Left lobe of liver (tissue), 2 donors: ENCODE results near the gene RAPGEF2. TPM values are rescaled to one million over a fixed set of nuclear protein-coding genes. Genes with fewer than 3 reads are reported as not detected.
"Not testable (repeated sequence)": the region's sequence is repeated elsewhere in the genome, so short reads cannot be mapped to it uniquely, and the experiment has no call there.

Experiments used
- ATAC-seq: fragments of 200-7000 bp; cut with Tn5 transposase; one replicate; pipeline ENCODE4 v1.9.1; 2020; ENCODE audit warnings: mild to moderate bottlenecking, moderate library complexity
- DNase-seq: peaks from one replicate; pipeline ENCODE4 v3.0.0-alpha.2; 2020; ENCODE audit warnings: low spot score
- total RNA-seq: library from RNA; stranded (reverse); gene quantifications from one replicate; pipeline ENCODE4 v1.2.1, GENCODE V29; 2021
- donor health status: DM: no; HTN: no; CAD: no; lungs with moderate emphysema.
- donor health status: DM: no; HTN: yes; CAD: no.

The RAPGEF2 gene
- total RNA-seq, 1 donor from 2014 or later, result 31.0 TPM

DNA sequence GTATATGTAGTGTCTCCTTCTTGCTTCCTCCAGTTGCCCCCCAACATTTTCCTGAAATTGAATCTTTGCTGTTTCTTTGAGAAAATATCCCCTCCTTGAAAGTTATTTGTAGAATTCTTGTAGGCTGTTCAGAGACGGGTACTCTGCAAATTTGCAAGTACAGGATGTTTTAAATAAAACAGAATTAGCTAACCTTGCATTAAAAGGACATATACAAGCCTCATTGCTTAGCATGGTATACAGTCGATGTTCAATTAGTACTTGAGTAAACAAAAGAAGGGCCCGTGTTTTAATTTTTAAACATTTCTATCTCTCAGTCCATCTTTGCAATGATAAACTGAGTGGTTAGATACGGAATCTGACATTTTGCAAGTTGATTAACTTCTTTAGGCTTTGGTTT lies 50.8 kb downstream of the RAPGEF2 start:
- ATAC-seq (no peak), DNase-seq (no peak)

DNA sequence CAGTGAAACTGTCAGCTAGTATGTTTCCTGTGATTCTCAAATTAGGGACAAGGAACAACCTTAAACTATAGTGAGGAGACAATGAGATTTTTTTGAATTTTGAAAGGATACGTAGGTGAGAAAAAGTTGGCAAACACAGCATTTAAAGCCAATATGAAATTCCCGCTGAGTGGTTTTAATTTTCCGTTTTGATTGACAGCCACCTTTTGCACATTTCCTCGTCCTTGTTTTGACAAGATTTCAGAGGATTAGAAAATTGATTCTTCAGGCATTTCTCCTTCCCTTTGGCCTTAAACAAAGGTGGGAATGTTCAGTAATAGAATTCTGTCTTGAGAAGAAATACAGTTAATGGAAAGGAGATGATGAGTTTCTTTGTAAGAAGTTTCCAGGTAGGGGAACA lies 52.2 kb downstream of the RAPGEF2 start:
- ATAC-seq (no peak), DNase-seq (no peak)

DNA sequence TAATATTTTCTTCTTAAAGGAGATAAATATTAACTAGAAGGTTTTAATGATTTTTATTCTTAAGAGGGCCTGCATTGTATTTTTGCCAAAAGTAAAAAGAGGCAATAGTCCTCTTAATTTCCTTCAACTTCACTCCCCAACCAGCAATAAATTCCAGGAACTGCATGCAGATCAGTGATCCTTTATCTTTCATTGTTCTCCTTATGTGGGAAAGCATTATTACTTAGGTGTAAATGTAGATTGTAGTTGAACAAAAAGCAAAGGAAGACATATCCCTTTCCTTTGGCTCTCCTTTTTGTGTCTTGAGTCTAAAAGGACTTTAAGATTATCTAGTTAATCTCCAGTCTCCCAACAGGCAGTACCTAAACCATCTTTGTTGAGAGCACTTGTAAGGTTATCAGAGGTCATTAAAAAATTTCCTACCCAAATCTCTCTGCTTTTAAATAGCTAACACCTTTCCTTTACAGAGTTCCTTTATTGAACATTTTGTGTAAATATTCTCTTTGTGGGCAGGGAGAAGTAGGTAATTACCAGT lies 55.3 kb downstream of the RAPGEF2 start:
- no peak for ATAC-seq
- DNase-seq, result no peak

DNA sequence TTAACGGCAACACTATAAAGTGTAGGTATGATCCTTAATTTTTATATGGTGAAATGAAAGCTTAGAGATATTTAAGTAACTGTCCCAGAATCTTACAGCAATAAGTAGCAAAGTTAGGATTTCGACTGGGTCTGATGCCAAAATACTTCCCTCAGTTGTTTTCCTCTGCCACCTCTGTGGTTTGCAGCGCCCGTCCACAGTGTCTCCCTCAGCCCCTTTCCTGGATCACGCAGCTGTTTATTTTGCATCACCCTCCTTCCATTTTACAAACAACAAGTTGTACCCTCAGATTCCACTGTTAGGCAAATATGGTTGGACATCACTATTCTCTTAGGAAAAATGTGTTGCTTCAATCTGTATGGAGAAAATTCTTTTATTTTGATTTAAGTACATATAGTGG lies 56.1 kb downstream of the RAPGEF2 start:
- ATAC-seq (no peak), DNase-seq (no peak)

DNA sequence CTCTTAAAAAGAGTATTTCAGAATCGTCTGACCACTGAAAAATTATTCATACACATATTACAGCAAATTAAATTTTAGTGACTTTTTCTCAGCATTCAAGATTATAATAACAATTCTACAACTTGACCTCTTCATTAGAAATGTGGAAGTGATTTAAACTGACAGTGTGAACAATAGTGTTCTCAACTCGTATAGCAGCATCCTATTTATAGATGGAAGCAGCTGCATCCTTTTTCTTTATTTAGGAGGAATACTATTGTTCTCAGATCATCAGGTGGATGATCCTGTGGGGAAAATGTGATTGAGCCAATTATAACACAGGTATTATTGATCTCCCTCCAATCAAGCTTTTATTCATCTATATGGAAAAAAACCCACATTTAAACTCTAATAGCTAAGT lies 56.7 kb downstream of the RAPGEF2 start:
- DNase-seq (no peak), ATAC-seq (no peak)

DNA sequence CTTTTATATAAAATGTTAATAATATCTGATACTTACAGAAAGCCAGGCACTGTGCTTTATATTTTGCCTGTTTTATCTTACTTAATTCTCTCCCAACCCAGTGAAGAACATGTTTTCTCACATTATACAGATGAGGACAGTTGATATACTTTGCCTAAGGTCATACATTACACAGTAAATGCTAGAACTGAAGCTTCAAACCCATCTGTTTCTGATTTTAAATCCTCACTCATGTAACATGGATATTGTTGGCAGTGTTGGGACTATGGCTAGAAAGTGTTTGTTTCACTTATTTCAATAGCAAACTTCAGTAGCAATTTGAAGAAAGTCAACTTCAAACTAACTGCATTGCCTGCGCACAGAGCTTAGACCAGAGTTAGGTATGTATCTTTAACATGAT lies 57.4 kb downstream of the RAPGEF2 start:
- no peak for DNase-seq
- no peak for ATAC-seq

DNA sequence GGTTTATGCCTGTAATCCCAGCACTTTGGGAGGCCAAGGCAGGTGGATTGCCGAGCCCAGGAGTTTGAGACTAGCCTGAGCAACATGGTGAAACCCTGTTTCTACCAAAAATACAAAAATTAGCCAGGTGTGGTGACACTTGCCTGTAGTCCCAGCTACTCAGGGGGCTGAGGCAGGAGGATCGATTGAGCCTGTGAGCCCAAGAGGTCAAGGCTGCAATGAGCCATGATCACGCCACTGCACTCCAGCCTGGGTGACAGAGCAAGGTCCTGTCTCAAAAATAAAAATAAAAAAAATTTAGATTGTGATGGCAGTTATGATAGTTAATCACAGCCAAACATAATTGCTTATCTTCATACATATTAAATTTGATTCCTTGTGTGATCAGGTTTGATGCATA lies 58.6 kb downstream of the RAPGEF2 start:
- not testable (repeated sequence) for DNase-seq
- peak; percentile 73 for ATAC-seq

DNA sequence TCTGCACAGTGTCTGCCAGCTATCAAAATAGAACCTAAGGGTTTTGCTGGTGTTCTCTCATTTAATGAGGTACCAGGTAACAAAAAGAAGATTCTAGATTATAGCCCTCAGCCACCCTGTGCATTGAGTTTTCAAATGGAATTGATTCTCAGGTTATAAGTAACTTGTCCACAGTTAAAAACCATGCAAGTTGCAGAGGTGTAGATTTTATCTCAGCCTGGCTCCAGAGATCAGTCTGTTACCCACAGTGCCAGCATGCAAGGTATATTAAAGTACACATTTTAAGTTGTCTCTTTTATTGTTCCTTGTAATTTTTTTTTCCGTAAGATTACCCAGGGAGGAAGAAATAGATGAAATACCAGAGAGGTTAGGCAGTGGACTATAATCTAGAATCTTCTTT lies 59.7 kb downstream of the RAPGEF2 start:
- DNase-seq (no peak), ATAC-seq (no peak)

DNA sequence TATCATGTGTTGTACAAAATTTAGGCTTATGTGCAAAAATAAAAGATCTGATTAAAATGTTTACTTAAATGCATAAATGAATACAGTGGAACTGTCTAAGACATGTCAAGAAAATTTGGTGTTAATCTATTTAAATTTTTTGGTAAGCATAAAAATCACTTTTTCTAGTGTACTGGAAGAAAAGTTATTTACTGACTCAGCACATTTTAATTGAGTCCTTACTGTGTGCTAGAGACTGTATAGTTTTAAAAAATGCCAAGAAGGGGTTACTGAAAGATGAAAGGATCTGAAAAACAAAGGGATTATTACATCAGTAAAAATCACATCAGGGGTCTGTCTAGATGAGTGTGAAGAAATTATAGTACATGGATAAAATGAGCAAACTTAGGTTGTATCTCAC lies 60.6 kb downstream of the RAPGEF2 start:
- DNase-seq (no peak), ATAC-seq (no peak)

DNA sequence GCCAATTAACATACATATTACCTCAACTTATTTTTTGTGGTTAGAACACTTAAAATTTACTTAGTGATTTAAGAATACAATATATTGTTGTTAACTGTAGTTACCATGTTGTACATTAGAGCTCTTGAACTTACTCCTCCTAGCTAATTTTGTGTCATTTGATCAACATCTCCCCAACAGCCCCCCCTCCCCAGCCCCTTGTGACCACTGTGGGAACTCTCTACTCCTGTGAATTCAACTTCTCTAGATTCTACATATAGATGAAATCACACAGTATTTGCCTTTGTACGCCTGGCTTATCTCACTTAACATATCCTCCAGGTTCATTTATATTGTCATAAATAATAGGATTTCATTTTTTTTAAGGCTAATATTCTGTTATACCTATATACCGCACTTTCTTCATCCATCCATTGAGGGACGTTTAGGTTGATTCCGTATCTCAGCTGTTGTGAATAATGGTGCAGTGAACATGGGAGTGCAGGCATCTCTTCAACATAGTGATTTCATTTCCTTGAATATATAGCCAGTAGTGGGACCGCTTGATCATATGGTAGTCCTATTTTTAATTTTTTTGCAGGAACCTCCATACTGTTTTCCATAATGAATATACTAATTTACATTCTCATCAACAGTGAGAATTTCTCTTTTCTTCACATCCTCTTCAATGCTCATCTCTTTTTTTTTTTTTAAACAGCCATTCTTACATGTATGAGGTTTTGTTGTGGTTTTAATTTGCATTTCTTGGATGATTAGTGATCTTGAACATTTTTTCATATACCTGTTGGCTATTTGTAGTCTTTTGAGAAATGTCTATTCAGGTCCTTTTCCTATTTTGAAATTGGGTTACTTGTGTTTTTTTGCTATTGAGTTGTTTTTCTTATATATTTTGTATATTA lies 66.8 kb downstream of the RAPGEF2 start:
- ATAC-seq (no peak), DNase-seq (no peak)

DNA sequence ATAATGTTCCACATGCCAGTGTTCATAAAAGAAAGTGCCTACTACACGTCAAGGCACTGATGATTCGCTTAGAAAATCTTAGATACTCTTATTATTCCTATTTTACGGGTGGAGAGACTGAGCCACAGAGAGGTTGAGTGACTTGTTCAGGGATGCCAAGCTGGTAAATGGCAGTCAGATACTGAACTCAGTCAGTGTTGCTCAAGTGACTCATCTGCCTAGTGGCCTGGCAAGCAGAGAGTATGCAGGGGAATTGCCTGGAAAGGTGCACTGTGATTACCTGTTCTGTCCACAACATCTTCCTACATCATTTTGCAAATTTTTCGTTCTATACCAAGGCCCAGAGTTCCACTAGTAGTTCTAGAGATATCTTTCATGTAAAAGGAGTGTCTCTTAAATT lies 68.4 kb downstream of the RAPGEF2 start:
- ATAC-seq (peak; percentile 35), DNase-seq (no peak)

DNA sequence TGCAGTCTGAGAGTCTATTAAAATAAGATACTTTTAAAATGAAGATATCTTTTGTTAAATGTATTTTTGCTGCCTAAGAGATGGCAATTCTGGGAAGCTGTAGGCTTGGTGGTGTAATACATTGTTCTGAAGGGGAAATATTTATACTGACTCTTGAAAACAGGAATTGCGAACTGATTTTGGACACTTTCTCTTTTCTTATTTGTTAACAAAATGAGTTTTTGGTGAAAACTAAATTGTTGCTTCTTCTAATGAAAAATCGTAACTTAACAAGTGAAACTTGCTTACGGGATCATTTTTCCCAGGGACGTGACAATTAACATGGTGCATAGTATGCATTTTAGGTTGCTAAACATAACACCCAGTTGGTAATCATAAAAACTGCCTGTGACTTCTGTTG lies 71.0 kb downstream of the RAPGEF2 start:
- ATAC-seq, result no peak
- DNase-seq, result no peak

DNA sequence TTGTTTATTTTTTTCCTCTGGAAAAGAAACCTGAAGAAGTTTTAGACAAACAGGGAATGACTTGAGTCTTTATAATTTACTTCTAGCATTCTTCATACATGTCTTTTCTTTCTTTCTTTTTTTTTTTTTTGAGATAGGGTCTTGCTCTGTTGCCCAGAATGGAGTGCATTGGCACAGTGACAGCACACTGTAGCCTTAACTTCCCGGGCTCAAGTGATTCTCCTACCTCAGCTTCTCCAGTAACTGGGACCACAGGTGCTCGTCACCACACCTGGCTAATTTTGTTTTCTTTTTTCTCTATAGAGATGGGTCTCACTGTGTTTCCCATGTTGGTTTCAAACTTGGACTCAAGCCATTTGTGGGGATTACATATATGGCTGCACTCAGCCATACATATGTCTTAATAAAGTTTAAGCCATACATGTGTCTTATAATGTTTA lies 71.8 kb downstream of the RAPGEF2 start:
- no peak for DNase-seq
- ATAC-seq, result no peak

DNA sequence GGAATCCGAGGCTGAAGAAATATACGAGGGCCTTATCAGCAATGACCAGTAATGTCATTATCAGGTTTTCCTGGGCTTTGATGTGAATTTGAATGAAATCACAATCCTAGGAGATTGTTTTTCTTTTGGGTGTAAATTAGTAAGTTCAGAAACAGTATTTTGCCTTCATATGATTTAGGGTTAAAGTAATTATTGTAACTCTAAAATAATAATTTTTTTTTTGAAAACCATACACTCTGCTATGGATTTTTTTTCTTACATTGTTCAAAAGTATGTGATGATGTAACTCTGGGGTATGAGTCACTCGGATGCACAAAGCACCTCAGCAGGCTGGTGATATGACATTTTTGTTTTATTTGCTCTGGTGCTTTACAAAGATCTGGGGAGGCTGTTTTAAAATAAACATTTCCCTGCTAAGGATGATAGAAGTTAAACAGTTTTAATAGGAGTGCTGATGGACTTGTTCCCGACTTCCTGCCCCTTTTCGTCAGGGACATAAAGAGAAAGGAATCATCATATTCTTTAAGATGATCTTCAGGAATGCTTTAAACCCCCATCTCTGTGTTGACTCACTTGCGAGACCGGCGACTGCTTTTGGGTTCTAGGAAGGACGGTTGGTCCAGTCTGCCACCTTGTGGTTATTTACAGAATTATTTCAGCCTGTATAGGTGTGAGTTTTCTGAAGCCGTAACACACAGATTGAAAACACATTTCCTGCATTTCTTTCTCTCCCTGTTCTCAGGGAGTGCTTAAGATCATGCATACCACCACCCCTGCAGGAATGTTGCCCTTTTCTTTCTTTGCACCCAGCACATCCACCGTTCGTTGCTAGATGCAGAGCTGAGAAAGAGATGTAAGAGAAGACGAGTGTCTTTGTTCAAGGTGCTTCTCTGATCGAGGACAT lies 72.5 kb downstream of the RAPGEF2 start:
- ATAC-seq (peak; percentile 94), DNase-seq (peak; percentile 64)

DNA sequence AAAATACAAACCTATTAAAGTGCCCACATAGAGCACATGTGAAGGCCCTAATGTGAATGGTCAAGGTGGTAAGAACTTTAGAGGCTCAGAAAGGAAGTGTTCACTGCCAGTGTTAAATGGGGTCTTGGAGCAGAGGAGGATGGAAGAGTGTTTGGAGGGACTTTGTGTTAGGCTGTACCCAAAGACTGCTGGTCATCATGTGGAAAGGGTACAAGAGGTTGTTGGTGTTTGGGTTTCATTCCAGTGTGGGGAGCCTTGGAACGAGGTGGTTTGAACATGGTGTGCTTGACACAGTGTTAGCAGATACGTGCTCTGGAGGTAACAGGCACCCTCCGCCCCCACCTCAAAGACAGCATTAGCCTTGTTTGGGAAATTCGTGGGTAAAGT lies 73.1 kb downstream of the RAPGEF2 start:
- no peak for DNase-seq
- peak; percentile 51 for ATAC-seq

DNA sequence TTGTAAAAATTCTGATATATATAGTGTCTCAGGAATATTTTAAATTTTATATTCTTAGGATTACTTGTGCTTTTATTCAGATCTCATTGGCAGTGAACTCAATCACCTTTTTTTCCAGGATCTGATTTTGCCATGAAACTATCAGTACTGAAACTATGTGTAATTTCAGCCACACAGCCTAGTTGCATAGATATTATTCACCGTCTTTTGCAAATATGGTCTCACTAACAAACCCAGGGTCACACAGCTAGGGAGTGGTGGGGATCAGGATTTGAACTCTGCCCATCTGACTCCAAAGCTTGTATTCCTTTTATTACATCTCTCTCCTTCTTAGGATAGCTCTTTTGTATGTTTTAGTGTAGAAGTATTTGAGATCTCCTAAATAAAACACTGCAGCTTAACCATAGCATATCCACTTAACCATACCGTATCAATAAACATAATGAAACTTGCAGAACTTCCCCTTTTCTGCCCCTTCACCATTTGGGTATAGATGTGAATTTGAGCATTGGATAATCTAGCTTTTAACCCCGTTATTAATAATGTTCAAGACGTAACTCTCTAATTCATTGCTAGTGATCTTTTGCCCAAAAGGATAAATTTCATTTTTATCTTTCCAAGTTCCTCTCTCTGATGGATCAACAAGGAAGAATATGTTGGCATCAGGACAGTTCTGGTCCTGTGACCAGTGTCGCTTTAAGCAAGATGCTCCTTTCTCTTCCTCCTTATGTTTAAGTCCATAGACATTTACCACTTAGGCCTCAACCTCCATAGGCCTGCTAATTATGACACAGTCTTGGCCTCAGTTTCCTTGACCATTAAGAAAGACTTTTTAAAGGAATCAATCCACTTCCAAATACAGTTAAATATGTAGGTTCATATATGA lies 74.6 kb downstream of the RAPGEF2 start:
- no peak for DNase-seq
- no peak for ATAC-seq

DNA sequence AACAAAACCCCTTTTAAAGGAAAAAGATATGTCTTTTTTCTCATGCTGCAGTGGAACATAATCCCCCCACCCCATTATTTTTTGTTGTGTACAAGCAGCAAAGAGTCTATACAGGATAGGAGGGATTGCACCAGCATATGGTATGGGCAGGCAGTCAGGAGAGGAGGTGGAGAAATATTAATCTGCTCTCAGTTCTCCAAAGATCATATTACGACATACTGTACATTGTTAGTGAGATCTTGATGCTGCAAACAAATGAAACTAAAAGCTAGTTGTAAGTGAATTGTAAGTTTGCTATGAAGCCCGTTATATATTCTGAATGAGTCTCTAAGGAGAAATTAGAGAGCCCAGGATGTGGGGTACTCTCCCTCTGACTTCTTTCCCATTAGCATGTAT lies 75.3 kb downstream of the RAPGEF2 start:
- no peak for ATAC-seq
- no peak for DNase-seq

DNA sequence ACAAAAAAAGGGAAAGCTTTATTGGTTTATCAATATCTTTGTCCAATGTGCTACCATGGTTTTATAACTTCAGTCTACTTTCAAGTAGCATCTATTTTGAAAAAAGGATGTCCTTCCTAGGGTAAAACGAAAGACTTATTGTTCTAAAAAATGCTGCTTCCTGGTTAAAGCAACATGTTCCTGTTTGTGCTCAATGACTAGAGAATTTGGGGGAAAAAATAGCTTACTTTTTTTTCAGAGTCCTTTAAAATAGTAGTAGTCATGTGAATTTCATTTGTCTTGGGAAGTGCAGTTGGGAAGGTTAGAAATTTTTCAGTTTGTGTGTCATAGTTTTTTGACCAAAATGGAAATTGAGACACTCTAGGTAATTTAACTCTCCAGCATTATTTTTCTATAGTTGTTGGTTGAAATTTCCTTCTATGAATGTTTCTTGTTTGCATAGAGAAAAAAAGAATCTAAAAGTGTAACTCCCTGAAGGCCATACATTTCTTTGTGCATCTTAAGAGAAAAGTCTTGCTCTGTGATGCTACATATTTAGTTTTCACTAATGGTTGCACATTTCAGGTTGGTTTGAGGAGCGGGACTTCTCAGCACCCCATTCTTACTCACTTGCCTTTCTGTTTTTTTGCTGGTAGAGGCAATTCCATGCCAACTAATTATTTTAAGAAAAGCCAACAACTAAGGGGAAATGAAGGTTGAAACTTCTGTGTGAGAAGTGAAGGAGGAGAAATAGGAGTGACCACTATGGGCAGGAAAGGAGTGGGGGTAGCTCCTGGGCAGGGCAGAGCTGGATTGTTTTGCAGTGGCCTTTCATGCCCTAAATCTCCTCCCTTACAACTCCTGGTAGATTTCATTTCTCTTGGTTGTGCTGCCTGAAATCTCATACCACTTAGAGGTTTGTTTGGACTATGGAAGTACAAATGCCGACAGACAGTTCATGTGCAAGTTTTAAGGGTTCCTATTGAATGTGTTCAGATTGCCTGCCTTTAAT lies 76.4 kb downstream of the RAPGEF2 start:
- no peak for DNase-seq
- ATAC-seq, result peak; percentile 16

DNA sequence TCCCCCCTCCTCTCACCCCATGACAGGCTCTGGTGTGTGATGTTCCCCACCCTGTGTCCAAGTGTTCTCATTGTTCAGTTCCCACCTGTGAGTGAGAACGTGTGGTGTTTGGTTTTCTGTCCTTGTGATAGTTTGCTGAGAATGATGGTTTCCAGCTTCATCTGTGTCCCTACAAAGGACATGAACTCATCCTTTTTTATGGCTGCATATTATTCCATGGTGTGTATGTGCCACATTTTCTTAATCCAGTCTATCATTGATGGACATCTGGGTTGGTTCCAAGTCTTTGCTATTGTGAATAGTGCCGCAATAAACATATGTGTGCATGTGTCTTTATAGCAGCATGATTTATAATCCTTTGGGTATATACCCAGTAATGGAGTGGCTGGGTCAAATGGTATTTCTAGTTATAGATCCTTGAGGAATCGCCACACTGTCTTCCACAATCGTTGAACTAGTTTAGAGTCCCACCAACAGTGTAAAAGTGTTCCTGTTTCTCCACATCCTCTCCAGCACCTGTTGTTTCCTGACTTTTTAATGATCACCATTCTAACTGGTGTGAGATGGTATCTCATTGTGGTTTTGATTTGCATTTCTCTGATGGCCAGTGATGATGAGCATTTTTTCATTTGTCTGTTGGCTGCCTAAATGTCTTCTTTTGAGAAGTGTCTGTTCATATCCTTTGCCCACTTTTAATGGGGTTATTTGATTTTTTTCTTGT lies 81.2 kb downstream of the RAPGEF2 start:
- not testable (repeated sequence) for ATAC-seq

More for the DNA sequence above, 81.2 kb downstream of the RAPGEF2 start:
- DNase-seq, result not testable (repeated sequence)
